H1 (cell line): ENCODE data around the gene OOEP. TPM values are rescaled to one million over a fixed set of nuclear protein-coding genes. Genes with fewer than 3 reads are reported as not detected.

Experiments
- CTCF ChIA-PET: fragments of 300-600 bp; sonication (Branson Sonifier 250); formaldehyde crosslinking; loops from one replicate; lab custom pipeline; 2021; ENCODE audit not compliant: partially characterized antibody; lab: Charles Lee
- POLR2A ChIA-PET: fragments of 300-600 bp; sonication (Branson Sonifier 250); formaldehyde crosslinking; loops from one replicate; lab custom pipeline; 2021; ENCODE audit warnings: inconsistent platforms; ENCODE audit not compliant: partially characterized antibody; lab: Charles Lee
- DNase-seq, 2 experiments: peaks; one replicate each; pipeline versions ENCODE4 v3.0.0 to v3.0.0-alpha.2; 2010 to 2022; ENCODE audit warnings: low spot score in 2 of 2, low read depth in 1 of 2, mixed read lengths in 1 of 2
- FAIRE-seq: peaks from 2 replicates; lab custom pipeline; 2011; peaks lifted over from hg19 to GRCh38; lab: Jason Lieb, UNC
- H2AFZ ChIP-seq: 2 replicates; pipeline ENCODE4 v1.8.1; 2012; ENCODE audit warnings: low read length, inconsistent platforms
- H2AK5ac ChIP-seq: 2 replicates; pipeline ENCODE4 v1.6.1; 2013; ENCODE audit warnings: low read depth, low read length
- H2BK120ac ChIP-seq: replicated peaks from 2 replicates; pipeline ENCODE3; 2013; ENCODE audit warnings: low read depth, low read length, inconsistent platforms
- H2BK12ac ChIP-seq: 2 replicates; pipeline ENCODE4 v1.6.1; 2013; ENCODE audit warnings: low read depth, low read length
- H2BK15ac ChIP-seq: 2 replicates; pipeline ENCODE4 v1.6.1; 2013; ENCODE audit warnings: low read length
- H2BK20ac ChIP-seq: 2 replicates; pipeline ENCODE4 v1.6.1; 2013; ENCODE audit warnings: low read length
- H2BK5ac ChIP-seq: 2 replicates; pipeline ENCODE4 v1.6.1; 2013; ENCODE audit warnings: low read depth, low read length
- H3K14ac ChIP-seq: 2 replicates; pipeline ENCODE4 v1.6.1; 2013; ENCODE audit warnings: inconsistent platforms; ENCODE audit not compliant: insufficient read length
- H3K18ac ChIP-seq: 2 replicates; pipeline ENCODE4 v1.6.1; 2013; ENCODE audit warnings: low read length; ENCODE audit errors: extremely low read depth
- H3K23ac ChIP-seq: 2 replicates; pipeline ENCODE4 v1.6.1; 2013; ENCODE audit warnings: inconsistent platforms; ENCODE audit not compliant: insufficient read length
- H3K23me2 ChIP-seq: 2 replicates; pipeline ENCODE4 v1.6.1; 2013; ENCODE audit warnings: low read depth, low read length
- H3K27ac ChIP-seq: 2 replicates; pipeline ENCODE4 v1.6.1; 2011; ENCODE audit warnings: low read depth, low read length, inconsistent platforms
- H3K27me3 ChIP-seq, 4 experiments: replicated peaks in 1 of 4; 1 replicate in 1 of 4; 2 replicates in 3 of 4; pipeline versions ENCODE4 v1.6.1 to v1.8.1; 2011 to 2013; ENCODE audit warnings: low read length in 3 of 4, mild to moderate bottlenecking in 3 of 4, inconsistent platforms in 2 of 4, mixed read lengths in 2 of 4, moderate library complexity in 1 of 4; ENCODE audit not compliant: control insufficient read depth in 3 of 4, insufficient read depth in 3 of 4; ENCODE audit errors: extremely low read depth in 1 of 4
- H3K36me3 ChIP-seq, 4 experiments: 2 replicates each; pipeline versions ENCODE4 v1.6.1 to v1.8.1; 2011 to 2013; ENCODE audit warnings: mild to moderate bottlenecking in 4 of 4, low read length in 3 of 4, moderate library complexity in 2 of 4, control low read depth in 1 of 4, inconsistent platforms in 1 of 4; ENCODE audit not compliant: insufficient read depth in 4 of 4, control insufficient read depth in 2 of 4
- H3K4ac ChIP-seq: replicated peaks from 2 replicates; pipeline ENCODE3; 2013; ENCODE audit warnings: low read length, low read depth, mixed read lengths, inconsistent platforms; ENCODE audit not compliant: insufficient read length
- H3K4me1 ChIP-seq, 4 experiments: replicated peaks in 1 of 4; 1 replicate in 1 of 4; 2 replicates in 3 of 4; pipeline versions ENCODE4 v1.6.1 to v1.8.1; 2011 to 2013; ENCODE audit warnings: low read length in 3 of 4, inconsistent platforms in 2 of 4, mixed read lengths in 1 of 4; ENCODE audit not compliant: insufficient read depth in 4 of 4, control insufficient read depth in 3 of 4
- H3K4me2 ChIP-seq, 2 experiments: 2 replicates each; pipeline versions ENCODE4 v1.6.1 to v1.8.1; 2011 to 2013; ENCODE audit warnings: low read depth in 2 of 2, low read length in 2 of 2, control low read depth in 1 of 2, inconsistent platforms in 1 of 2, mild to moderate bottlenecking in 1 of 2; ENCODE audit not compliant: insufficient read depth in 1 of 2
- H3K4me3 ChIP-seq, 4 experiments: fragments of 200-600, 300-600 bp in 1 of 4; sonication (generic), shearing (Covaris generic), sonication (Bioruptor Twin) in 1 of 4; 2 replicates each; pipeline versions ENCODE4 v1.5.1 to v1.8.1; 2011 to 2016; ENCODE audit warnings: low read length in 4 of 4, low read depth in 3 of 4, control low read depth in 2 of 4, inconsistent platforms in 2 of 4, mild to moderate bottlenecking in 2 of 4, mixed read lengths in 1 of 4, moderate library complexity in 1 of 4; ENCODE audit not compliant: insufficient read depth in 2 of 4; ENCODE audit errors: extremely low read depth in 1 of 4
- H3K56ac ChIP-seq: replicated peaks from 2 replicates; pipeline ENCODE3; 2013; ENCODE audit warnings: low read depth, mild to moderate bottlenecking, mixed read lengths, low read length, inconsistent platforms; ENCODE audit not compliant: insufficient read length
- H3K79me1 ChIP-seq: 2 replicates; pipeline ENCODE4 v1.6.1; 2013; ENCODE audit warnings: low read depth, low read length, control low read depth
- H3K79me2 ChIP-seq, 2 experiments: 2 replicates each; pipeline versions ENCODE4 v1.6.1 to v1.8.1; 2012 to 2013; ENCODE audit warnings: low read length in 2 of 2, mild to moderate bottlenecking in 2 of 2, inconsistent platforms in 1 of 2; ENCODE audit not compliant: insufficient read depth in 2 of 2, control insufficient read depth in 1 of 2
- H3K9ac ChIP-seq, 4 experiments: replicated peaks in 1 of 4; 1 replicate in 1 of 4; 2 replicates in 3 of 4; pipeline versions ENCODE4 v1.6.1 to v1.8.1; 2011 to 2013; ENCODE audit warnings: low read depth in 3 of 4, low read length in 3 of 4, control low read depth in 2 of 4, mild to moderate bottlenecking in 2 of 4, moderate library complexity in 2 of 4, inconsistent platforms in 1 of 4; ENCODE audit errors: extremely low read depth in 1 of 4
- H3K9me3 ChIP-seq, 2 experiments: 2 replicates each; pipeline versions ENCODE4 v1.6.1 to v1.8.1; 2012 to 2013; ENCODE audit warnings: mild to moderate bottlenecking in 2 of 2, moderate library complexity in 2 of 2, control low read depth in 1 of 2, inconsistent platforms in 1 of 2, low read depth in 1 of 2, low read length in 1 of 2, mixed read lengths in 1 of 2; ENCODE audit not compliant: insufficient read depth in 2 of 2
- H4K20me1 ChIP-seq, 2 experiments: replicated peaks in 1 of 2; 2 replicates each; pipeline versions ENCODE3 to v1.8.1; 2011 to 2013; ENCODE audit warnings: inconsistent platforms in 2 of 2, low read length in 2 of 2, mild to moderate bottlenecking in 1 of 2; ENCODE audit not compliant: insufficient read depth in 2 of 2, control insufficient read depth in 1 of 2
- H4K5ac ChIP-seq: 2 replicates; pipeline ENCODE4 v1.6.1; 2013; ENCODE audit warnings: low read length, low read depth, mixed read lengths, inconsistent platforms; ENCODE audit not compliant: insufficient read length
- H4K8ac ChIP-seq: 2 replicates; pipeline ENCODE4 v1.8.0; 2013; ENCODE audit warnings: mild to moderate bottlenecking, moderate library complexity, low read length, inconsistent platforms; ENCODE audit not compliant: insufficient read depth; ENCODE audit errors: extremely low read depth
- H4K91ac ChIP-seq: replicated peaks from 2 replicates; pipeline ENCODE3; 2013; ENCODE audit warnings: low read length, mixed read lengths, inconsistent platforms; ENCODE audit not compliant: insufficient read length
- CBX5 ChIP-seq: fragments of 300-800, 300-1000 bp; sonication (generic); IDR thresholded peaks from 2 replicates; pipeline ENCODE4 v1.7.1; 2016; ENCODE audit warnings: antibody characterized with exemption, low read length, low read depth
- CREB1 ChIP-seq: IDR thresholded peaks from 2 replicates; pipeline ENCODE4 v1.6.1; 2012; ENCODE audit warnings: inconsistent platforms
- CTBP2 ChIP-seq: IDR thresholded peaks from 2 replicates; pipeline ENCODE4 v1.7.0; 2011; ENCODE audit warnings: borderline replicate concordance, mild to moderate bottlenecking, moderate library complexity, mixed read lengths, low read length; ENCODE audit not compliant: insufficient read depth, insufficient read length
- FOSL1 ChIP-seq: IDR thresholded peaks from 2 replicates; pipeline ENCODE4 v1.6.1; 2011; ENCODE audit warnings: mild to moderate bottlenecking, low read depth, low read length, moderate library complexity; ENCODE audit not compliant: insufficient read depth
- HDAC2 ChIP-seq, 2 experiments: fragments of 300-600 bp in 1 of 2; sonication (generic) in 1 of 2; IDR thresholded peaks; 2 replicates each; pipeline ENCODE4 v1.6.1; 2011 to 2012; ENCODE audit warnings: low read depth in 2 of 2, low read length in 2 of 2, mild to moderate bottlenecking in 2 of 2, moderate library complexity in 2 of 2, borderline replicate concordance in 1 of 2, inconsistent platforms in 1 of 2
- POLR2AphosphoS5 ChIP-seq: IDR thresholded peaks from 2 replicates; pipeline ENCODE4 v1.6.1; 2011; ENCODE audit warnings: low read depth, low read length
- SIN3A ChIP-seq, 2 experiments: IDR thresholded peaks in 1 of 2; conservative IDR thresholded peaks in 1 of 2; 2 replicates each; pipeline ENCODE4 v1.6.1; 2011 to 2012; ENCODE audit warnings: low read length in 2 of 2, improper control_type of control experiment in 1 of 2, low read depth in 1 of 2, mild to moderate bottlenecking in 1 of 2
- SIRT6 ChIP-seq: IDR thresholded peaks from one replicate; pipeline ENCODE4 v1.7.1; 2012; ENCODE audit warnings: low read length, inconsistent platforms
- TBP ChIP-seq: IDR thresholded peaks from 2 replicates; pipeline ENCODE4 v1.6.1; 2011; ENCODE audit warnings: low read depth, low read length, improper control_type of control experiment
- WGBS, 2 experiments: shearing (Covaris generic) in 1 of 2; methylation state at CpG; one replicate each; pipeline versions ENCODE4 v1.1.6 to v1.1.7; 2013 to 2015; ENCODE audit warnings: low lambda C conversion rate in 2 of 2, mixed read lengths in 2 of 2, inconsistent platforms in 1 of 2, low coverage in 1 of 2, missing lambda C conversion rate in 1 of 2; ENCODE audit not compliant: insufficient replicate concordance in 2 of 2, insufficient coverage in 1 of 2, insufficient read length in 1 of 2; ENCODE audit errors: extremely low coverage in 1 of 2, missing lambda C conversion rate in 1 of 2; 5-methylcytosine and 5-hydroxymethylcytosine counted together
- polyA plus RNA-seq, 7 experiments: library from polyadenylated mRNA; depleted of rRNA in 3 of 7; stranded (reverse) in 5 of 7; unstranded in 2 of 7; fragments of >200 nt in 5 of 7; fragments of 200-250 nt in 2 of 7; gene quantifications; 1 replicate in 5 of 7; 2 replicates in 1 of 7; 4 replicates in 1 of 7; pipeline versions ENCODE4 v1.2.1 to v1.2.3, GENCODE V29; 2011 to 2013; ENCODE audit warnings: missing spikeins in 2 of 7, mixed read lengths in 2 of 7
- total RNA-seq: library from RNA; stranded (reverse); fragmentation: NEBNext Ultra II Directional; extraction: Animal tissue kit (Norgen Biotek cat#: 25700); gene quantifications from 2 replicates; pipeline ENCODE4 v1.2.1, GENCODE V29; 2021

Gene OOEP
- total and polyA plus RNA-seq, 2 of the 8 experiments (the other 6 are each of a cell fraction or from before 2014, with no cell fraction given), result 0.20 to 0.41 TPM

DNA sequence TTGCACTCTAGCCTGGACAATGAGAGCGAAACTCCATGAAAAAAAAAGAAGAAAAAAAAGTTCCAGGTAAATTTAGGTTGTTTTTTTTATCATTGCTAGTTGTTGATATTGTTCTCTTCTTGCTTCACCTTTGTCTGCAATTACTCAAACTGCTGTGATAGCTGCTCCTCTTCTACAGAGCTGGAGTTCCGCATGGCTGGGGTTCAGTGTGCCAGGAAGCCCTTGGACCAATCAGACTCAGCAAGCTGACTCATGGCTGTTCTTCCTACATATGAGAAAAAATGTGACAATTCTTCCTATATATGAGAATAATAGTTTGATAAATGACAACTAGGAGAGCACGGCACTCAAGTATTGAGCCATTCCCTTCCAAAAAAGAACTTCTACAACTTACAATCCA, 44.0 kb downstream of the OOEP start:
- H4K91ac ChIP-seq, result no peak overlapping the region
- H3K9me3 ChIP-seq, result 0 out of 4 replicates have a peak, but pooled peaks cover 0 to 2% of the 10 kb centered on the region in 2 experiments
- no peak for TF ChIP-seq CBX5
- TF ChIP-seq SIRT6, result no peak
- TF ChIP-seq CREB1, result no peak
- TF ChIP-seq SIN3A (conservative IDR thresholded peaks at IDR 0.05 in 1 of 2, IDR thresholded peaks at IDR 0.05 in 1 of 2; ENCODE audit: low read depth in 1 of 2, low read length in 2 of 2), result no peak
- no peak for TF ChIP-seq POLR2AphosphoS5
- TF ChIP-seq CTBP2, result no peak
- no peak for TF ChIP-seq FOSL1
- no peak for TF ChIP-seq TBP
- TF ChIP-seq HDAC2 (IDR thresholded peaks at IDR 0.05; ENCODE audit: borderline replicate concordance in 1 of 2, low read depth in 2 of 2, low read length in 2 of 2), result no peak
- H2BK12ac ChIP-seq, result no peak overlapping the region
- no peak overlapping the region for H3K18ac ChIP-seq
- H4K5ac ChIP-seq, result no peak overlapping the region
- H3K23me2 ChIP-seq, result no peaks in the 10 kb centered on the region
- H3K9ac ChIP-seq, result no peak overlapping the region
- H2AK5ac ChIP-seq, result no peak overlapping the region
- no peak overlapping the region for H3K56ac ChIP-seq
- no peak overlapping the region for H2BK5ac ChIP-seq
- H2BK15ac ChIP-seq, result no peak overlapping the region
- H2BK120ac ChIP-seq, result no peak overlapping the region
- no peaks in the 10 kb centered on the region for H3K79me1 ChIP-seq
- no peak overlapping the region for H3K4ac ChIP-seq
- no peak overlapping the region for H3K27ac ChIP-seq
- WGBS, 2 experiments, result 97% methylated on average over 3 of the region's 3 CpGs; no CpG with 5 or more reads in 1 of the 2 experiments
- no peak overlapping the region for H3K14ac ChIP-seq
- no peak for DNase-seq
- POLR2A ChIA-PET, result no interaction called here
- no peak overlapping the region for H3K4me3 ChIP-seq
- H3K27me3 ChIP-seq, result no peaks in the 10 kb centered on the region
- H3K4me1 ChIP-seq, result no peaks in the 10 kb centered on the region
- H4K20me1 ChIP-seq, result no peaks in the 10 kb centered on the region
- no peak overlapping the region for H4K8ac ChIP-seq
- H3K4me2 ChIP-seq, result no peak overlapping the region
- H2BK20ac ChIP-seq, result no peak overlapping the region
- H3K79me2 ChIP-seq, result no peaks in the 10 kb centered on the region
- H3K36me3 ChIP-seq, result no peaks in the 10 kb centered on the region
- H3K23ac ChIP-seq, result no peak overlapping the region
- CTCF ChIA-PET, result interaction anchor here (0.6 to 7.5 kb wide), 23 partner anchors 8 to 792 kb away, joined by 3 to 105 read pairs (median 4); partner anchors contain the start of gene KHDC1
- no peak for FAIRE-seq
- no peak overlapping the region for H2AFZ ChIP-seq
